GM20431 (cell line): Measurements from ENCODE around the gene OBSCN.
"Not testable (repeated sequence)": the region's sequence is repeated elsewhere in the genome, so short reads cannot be mapped to it uniquely, and the experiment has no call there.

Experiments
- in situ Hi-C: fragments of 300-500 bp; cut with MseI, MboI; formaldehyde crosslinking; loops from one replicate; pipeline ENCODE4 v1.15.0; 2020; ENCODE audit warnings: low sequenced_read_pairs; ENCODE audit not compliant: unreplicated experiment

Gene OBSCN

GRCh38 chr1:228180959-228181644 is 26.7 kb upstream of the OBSCN start:
- in situ Hi-C loops = no loop called here

- in situ Hi-C loops = no loop called here
These were observed 26.2 kb upstream of the OBSCN start for GRCh38 chr1:228181645-228182034.

GRCh38 chr1:228182296-228183030 is 25.4 kb upstream of the OBSCN start:
- in situ Hi-C loops = no loop called here

GRCh38 chr1:228184152-228184551 is 23.7 kb upstream of the OBSCN start:
- in situ Hi-C loops = no loop called here

GRCh38 chr1:228185641-228185965 is 22.2 kb upstream of the OBSCN start:
- in situ Hi-C loops = no loop called here

GRCh38 chr1:228188249-228188648 is 19.6 kb upstream of the OBSCN start:
- in situ Hi-C loops = not testable (repeated sequence)

- in situ Hi-C loops = no loop called here
These were observed 17.7 kb upstream of the OBSCN start for GRCh38 chr1:228190182-228190581.

GRCh38 chr1:228190778-228191177 is 17.1 kb upstream of the OBSCN start:
- in situ Hi-C loops = no loop called here

GRCh38 chr1:228194436-228194835 is 13.4 kb upstream of the OBSCN start:
- in situ Hi-C loops = no loop called here

- in situ Hi-C loops = no loop called here
These were observed 12.7 kb upstream of the OBSCN start for GRCh38 chr1:228194921-228195812.

- in situ Hi-C loops = no loop called here
These were observed 10.2 kb upstream of the OBSCN start for GRCh38 chr1:228197555-228198147.

- in situ Hi-C loops = no loop called here
These were observed 8.8 kb upstream of the OBSCN start for GRCh38 chr1:228198977-228199590.

GRCh38 chr1:228204958-228205357 is 2.9 kb upstream of the OBSCN start:
- in situ Hi-C loops = no loop called here

GRCh38 chr1:228205526-228206436 is 2.1 kb upstream of the OBSCN start:
- in situ Hi-C loops = no loop called here

- in situ Hi-C loops = no loop called here
These were observed 1.1 kb upstream of the OBSCN start for GRCh38 chr1:228206582-228207351.

- in situ Hi-C loops = no loop called here
These were observed 448 bp upstream of the OBSCN start for GRCh38 chr1:228207381-228207810.

- in situ Hi-C loops = no loop called here
These were observed 1.1 kb downstream of the OBSCN start for GRCh38 chr1:228208831-228209551.

GRCh38 chr1:228209657-228210056 is 1.8 kb downstream of the OBSCN start:
- in situ Hi-C loops = no loop called here
